HG02763 (cell line): ENCODE results near the gene ADPRHL1.
"Not testable (repeated sequence)": the region's sequence is repeated elsewhere in the genome, so short reads cannot be mapped to it uniquely, and the experiment has no call there.

Source experiments
- ATAC-seq: cut with Tn5 transposase; IDR thresholded peaks from one replicate; pipeline ENCODE4 v1.9.1; 2021; ENCODE audit warnings: mild to moderate bottlenecking, moderate library complexity; ENCODE audit not compliant: unreplicated experiment

ADPRHL1 gene

DNA sequence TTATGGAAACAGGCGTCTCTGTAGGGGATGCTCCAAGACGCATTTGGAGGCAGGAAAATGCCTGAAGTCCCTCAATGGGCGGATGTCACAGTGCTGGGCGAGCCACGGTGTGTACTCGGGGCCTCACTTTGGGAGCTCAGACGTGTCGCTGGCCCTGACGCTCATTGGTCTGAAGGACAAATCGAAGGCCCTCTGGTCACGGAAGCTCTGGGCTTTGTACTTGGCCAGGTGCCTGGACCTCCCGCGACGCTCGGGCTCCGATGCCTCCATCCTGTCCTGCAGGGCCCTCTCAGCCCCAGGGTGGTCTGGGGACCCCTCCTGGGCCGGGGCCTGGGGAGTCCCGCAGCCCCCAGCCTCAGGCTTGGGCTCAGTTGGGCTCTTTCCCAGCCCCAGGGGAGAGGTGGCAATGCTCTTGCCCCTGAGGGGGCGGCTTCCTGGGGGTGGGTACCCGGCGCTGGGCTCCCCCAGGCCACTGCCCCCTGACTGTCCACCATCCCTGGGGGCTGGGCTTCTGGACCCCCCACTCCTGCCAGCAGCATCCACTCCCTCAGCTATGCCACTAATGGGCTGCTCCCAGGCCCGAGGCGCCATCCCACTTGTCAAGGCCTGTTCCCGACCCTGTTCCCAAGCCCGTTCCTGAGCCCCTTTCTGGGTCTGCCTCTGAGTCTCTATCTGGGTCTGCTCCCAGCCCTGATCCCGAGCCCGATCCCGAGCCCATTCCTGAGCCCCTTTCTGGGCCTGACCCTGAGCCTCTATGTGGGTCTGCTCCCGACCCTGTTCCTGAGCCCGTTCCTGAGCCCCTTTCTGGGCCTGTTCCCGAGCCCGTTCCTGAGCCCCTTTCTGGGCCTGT lies 49.8 kb downstream of the ADPRHL1 start:
- no peak for ATAC-seq

DNA sequence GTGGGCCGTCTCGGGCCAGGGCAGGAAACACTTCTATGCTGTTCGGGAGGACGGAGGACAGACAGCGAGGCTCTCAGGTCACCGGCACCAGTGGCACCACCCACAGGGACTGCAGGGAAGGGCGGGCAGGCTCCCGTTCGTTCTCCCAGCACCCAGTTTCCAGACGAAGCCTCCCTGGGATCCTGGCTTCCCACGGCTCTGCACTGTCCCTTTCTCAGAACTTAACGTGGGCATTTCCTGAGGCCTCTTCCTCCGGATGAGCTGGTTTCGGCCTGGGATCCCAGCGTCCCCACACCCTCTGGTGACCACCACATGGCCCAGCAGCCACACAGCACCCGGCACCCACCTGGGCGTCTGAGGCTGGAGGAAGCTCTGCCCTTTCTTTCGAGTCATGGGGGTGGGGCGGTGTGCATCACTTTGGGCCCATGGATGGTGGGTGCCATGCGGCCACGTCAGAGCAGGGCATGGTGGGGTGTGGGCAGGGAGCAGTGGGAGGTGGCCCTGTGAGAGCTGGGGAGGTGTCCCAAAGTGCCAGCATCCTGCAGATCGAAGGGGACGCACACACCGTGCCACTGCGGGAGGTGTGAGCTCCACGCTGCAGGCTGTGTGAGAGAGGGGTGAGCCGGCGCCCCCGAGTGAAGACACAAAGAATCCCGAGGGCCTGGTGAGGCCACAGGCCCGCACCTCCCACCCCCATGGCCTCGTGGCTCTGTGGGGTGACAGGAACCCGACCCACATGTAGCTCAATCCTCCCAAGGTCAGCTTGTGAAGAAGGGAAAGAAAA lies 50.6 kb downstream of the ADPRHL1 start:
- ATAC-seq: no peak

DNA sequence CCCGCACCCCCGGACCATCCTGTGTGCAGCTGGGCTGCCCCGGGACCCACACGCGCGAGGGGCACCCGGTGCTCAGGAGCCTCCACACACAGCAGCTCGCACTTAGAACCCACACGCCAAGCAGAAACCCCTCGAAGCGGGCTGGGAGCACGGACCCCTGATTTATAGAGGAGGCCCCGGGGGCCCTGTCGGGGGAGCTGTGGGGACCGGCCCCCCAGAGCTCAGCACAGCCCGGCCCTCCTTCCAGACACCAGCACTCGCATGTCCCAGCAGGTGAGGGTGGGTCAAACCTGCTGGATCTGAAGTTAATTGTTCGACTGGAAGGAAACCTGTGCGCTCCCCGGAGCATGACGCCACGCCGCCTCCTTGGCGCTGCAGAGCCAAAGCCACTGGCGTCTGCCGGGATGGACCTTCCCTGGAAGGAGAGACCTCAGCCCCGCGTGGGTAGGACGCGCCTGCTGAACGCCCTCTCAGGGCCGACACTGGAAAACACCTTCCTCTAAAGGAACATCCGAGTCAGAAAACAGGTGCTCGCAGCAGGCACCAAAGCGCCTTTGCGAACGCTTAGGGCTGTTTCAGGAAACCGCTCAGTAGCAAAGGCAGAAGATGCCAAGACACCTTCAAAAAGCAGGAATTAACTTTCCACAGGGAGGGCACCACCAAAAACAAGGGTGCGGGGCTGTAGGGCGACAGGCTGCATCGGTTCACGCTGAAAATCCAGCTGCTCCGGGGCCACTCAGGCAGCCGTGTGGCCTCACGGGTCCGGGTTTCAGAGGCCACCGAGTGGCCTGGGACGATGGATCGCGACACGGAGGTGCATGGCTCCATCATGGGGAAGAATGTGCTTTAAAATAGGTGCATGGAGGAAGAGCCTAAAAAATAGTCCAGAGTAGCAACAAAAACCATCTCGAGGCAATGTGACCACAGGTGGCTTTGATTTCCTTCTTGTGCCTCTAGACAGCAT lies 51.6 kb downstream of the ADPRHL1 start:
- ATAC-seq: no peak

DNA sequence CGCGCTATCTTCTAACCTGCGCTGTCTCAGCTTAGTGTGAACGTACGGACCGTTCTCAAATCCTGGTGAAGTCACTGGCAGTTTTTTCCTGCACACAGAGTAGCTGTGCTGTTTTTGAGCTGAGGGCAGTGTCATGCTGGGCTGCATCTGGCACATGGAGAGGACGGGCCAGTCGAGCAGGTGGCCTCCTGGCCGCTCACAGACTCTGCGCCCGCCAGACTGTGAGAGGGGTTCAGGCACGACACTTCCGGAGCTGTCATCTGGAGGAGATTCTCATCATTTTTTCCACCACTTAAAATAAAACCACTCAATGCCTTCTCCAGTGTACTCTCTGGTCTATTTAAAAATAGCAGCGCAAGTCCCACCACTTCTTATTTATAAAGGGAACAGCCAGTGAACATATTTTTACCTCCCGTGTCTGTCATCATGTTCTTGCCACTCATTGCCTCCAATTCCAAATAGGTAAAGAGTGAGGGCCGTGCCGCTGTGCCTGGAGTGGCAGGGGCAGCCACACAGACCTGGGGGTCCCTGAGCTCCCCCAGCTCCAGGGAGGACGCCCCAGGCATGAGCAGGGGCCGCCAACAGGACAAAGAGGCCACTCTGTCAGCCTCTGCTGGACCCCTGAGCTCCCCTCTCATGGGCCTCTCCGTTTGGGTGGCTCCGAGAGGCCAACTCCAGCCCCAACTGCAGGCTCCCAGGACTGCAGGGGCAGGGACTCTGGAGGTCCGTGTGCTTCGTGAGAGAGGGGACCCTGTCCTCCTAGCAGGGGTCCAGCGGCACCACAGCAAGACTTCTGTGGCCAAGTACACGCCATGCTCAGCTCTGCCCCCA lies 52.5 kb downstream of the ADPRHL1 start:
- no peak for ATAC-seq

- no peak for ATAC-seq
These were observed 53.5 kb downstream of the ADPRHL1 start for GRCh38 chr13:113399755-113400149.

DNA sequence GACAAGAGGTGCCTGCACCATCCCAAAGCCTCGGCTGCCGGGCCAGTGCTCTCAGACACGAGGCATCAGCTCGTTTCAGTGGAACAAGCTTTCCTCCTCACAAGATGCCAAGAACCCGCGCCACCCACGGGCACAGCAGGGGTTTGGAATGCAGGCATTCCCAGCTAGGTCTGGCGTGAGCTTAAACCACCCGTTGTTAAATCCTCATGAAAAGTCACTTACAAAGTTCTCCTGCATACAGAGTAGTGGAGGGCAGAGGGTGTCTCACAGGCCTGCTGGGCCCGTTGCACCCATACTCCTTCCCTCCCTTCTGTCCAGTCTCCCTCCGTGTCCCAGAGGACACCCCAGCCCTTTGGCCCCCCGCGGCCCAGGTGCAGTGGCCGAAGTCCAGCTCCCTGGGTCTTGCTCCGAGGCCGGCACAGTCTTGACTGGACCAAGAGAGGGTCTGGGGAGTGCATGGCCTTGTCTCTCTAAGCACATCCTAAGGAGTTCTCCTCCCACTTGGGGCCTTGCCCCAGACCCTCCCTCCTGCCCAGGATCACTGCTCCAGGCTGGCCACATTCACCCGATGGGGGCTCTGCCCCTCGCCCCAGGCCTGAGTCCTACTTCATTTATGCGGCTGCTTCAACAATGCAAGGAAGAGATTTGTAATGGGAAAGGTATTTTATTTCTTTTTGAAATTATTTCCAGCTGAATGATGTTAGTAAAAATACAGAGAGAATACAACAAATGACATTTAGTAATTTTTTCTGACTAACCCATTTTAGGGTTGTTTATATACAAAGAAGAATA lies 54.1 kb downstream of the ADPRHL1 start:
- no peak for ATAC-seq

DNA sequence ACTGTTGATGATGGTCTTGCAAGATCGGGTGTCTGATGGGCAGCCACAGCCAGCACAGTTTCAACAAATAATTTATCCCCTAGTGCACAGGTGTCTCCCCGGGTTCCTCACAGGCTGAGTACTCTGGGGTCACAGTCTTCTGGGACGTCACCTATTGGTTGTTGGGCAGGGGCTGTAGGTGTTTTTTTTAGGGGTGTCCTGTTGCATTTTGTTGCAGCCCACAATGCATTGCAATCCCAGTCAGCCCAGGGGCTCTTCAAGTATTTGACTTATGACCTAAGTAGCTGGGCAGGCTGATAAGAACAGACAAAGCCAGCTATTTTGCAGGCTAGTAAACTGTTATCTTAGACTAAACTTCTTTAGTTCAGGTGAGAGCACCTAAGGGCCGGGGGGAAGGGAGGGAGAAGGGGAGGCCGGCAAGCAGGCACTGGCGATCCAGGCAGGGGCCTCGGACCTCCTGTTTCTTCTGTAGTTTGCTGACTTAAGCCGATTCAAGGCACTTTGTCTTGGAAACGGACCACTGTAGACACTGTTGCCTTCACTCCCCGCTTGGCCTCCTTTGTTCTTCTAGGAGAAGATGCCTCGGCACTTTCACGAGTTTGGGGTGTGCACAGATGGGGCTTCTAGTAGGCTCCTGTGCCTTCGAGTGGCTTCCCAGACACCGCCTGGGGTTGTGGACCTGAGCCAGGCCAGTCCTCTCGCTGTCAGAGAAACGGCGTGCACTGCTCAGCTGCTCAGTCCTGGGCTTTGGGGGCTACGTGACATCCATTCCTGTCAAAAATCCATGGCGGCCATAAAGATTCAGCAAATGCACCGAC lies 55.5 kb downstream of the ADPRHL1 start:
- no peak for ATAC-seq

- no peak for ATAC-seq
These were observed 59.0 kb downstream of the ADPRHL1 start for GRCh38 chr13:113394339-113394640.

GRCh38 chr13:113393563-113394338 lies 59.5 kb downstream of the ADPRHL1 start:
- peak; percentile 94 for ATAC-seq

- ATAC-seq: peak; percentile 3
These were observed 60.1 kb downstream of the ADPRHL1 start for GRCh38 chr13:113393226-113393562.

DNA sequence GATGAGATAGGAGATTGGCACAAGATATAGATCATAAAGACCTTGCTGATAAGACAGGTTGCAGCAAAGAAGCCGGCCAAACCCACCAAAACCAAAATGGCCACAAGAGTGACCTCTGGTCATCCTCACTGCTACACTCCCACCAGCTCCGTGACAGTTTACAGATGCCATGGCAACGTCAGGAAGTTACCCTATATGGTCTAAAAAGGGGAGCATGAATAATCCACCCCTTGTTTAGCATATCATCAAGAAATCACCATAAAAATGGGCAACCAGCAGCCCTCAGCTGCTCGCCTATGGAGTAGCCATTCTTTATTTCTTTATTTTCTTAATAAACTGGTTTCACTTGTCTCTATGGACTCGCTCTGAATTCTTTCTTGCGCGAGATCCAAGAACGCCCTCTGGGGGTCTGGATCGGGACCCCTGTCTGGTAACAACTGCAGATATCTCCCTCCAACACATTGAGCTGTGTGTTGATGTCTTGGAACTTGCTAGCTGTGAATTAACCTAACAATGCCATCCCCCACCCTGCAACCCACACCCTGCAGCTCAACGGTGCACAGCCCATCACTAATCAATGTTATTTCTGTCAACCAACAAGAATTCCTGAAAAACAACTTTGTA lies 62.3 kb downstream of the ADPRHL1 start:
- ATAC-seq: no peak

DNA sequence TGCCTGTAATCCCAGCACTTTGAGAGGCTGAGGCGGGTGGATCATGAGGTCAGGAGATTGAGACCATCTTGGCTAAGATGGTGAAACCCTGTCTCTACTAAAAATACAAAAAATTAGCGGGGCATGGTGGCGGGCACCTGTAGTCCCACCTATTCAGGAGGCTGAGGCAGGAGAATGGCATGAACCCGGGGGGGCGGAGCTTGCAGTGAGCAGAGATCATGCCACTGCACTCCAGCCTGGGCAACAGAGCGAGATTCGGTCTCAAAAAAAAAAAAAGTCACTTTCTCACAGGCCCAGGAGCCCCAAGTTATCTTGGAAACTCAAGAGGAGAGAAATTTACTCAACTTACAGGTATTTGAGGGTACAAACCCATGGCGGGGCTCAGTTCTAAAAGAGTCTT lies 63.7 kb downstream of the ADPRHL1 start:
- not testable (repeated sequence) for ATAC-seq

DNA sequence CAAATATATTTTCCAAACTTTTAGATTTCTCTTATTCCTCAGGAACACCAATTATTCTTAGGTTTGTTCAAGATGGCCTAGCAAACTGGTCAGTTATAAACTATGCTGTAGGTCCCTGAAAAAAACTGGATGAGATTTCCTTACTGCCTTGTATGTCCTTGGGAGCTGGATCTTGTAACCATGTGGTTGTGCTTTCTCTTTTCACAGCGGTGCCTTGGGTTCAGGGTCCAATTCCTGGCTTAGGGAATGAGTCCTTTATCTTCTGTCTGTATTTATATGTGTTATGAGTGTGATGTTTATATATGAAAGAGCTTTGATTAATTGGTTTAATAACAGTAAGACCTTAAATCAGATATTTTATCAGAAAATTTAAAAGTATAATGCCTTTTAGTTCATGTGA lies 65.9 kb downstream of the ADPRHL1 start:
- ATAC-seq: no peak

DNA sequence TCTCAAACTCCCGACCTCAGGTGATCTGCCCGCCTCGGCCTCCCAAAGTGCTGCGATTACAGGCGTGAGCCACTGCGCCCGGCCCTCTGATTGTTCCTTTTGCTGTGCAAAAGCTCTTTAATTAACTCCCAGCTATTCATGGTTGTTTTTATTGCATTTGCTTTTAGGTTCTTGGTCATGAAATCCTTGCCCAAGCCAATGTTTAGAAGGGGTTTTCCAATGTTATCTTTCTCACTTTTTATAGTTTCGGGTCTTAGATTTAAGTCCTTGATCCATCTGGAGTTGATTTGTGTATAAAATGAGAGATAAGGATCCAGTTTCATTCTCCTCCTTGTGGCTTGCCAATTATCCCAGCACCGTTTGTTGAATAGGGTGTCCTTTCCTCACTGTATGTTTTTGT lies 70.2 kb downstream of the ADPRHL1 start:
- no peak for ATAC-seq

GRCh38 chr13:113382542-113382941 lies 70.7 kb downstream of the ADPRHL1 start:
- ATAC-seq: not testable (repeated sequence)

- no peak for ATAC-seq
These were observed 74.5 kb downstream of the ADPRHL1 start for GRCh38 chr13:113378825-113379224.

- no peak for ATAC-seq
These were observed 78.6 kb downstream of the ADPRHL1 start for GRCh38 chr13:113374511-113375175.
